ENCODE measurements around the gene FCHSD2. TPM values are rescaled to one million over a fixed set of nuclear protein-coding genes. Genes with fewer than 3 reads are reported as not detected.

FCHSD2 gene
- total RNA-seq, 1 experiment from 2014 or later = 7.1 TPM

DNA sequence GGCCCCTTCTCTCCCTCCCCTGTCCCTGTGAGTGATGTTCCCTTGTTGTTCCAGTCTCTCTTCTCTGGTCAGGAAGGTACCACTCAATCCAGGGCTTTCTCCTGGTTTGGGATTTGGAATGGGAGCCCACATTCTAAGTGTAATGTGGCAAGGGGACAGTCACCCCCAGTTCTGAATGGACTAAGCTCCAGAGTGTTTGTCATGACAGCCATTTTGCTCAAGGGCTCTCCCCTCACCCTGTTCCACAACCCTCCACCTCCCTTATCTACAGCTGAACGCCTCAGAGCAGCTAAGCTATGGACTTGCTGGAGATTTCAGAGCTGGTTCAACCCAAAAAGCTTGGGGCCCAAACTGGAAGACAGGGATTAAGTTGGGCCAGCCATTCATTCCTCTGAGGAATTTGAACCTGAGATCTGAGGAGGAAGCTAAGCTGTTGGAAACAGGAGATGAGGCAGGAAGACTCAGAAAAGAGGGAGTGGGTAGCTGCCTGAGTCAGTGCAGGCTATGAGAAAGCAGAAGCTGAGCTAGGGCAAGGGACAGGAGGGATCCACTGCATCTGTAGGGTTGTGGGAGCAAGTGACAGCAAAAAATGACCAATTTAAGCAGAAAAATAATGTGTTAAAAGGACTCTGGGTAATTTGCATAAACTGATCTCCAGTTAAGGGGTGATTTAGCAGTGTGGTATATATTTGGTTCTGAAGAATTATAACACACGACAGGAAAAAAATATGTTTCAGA is 22.9 kb upstream of the FCHSD2 start:
- Histone ChIP-seq H3K4me3 (ENCODE audit: low read length) (no peak overlapping the region), H3K9ac (ENCODE audit: low read length) (no peak overlapping the region)
- intact Hi-C loops (cut with micrococcal nuclease) = no loop called here

DNA sequence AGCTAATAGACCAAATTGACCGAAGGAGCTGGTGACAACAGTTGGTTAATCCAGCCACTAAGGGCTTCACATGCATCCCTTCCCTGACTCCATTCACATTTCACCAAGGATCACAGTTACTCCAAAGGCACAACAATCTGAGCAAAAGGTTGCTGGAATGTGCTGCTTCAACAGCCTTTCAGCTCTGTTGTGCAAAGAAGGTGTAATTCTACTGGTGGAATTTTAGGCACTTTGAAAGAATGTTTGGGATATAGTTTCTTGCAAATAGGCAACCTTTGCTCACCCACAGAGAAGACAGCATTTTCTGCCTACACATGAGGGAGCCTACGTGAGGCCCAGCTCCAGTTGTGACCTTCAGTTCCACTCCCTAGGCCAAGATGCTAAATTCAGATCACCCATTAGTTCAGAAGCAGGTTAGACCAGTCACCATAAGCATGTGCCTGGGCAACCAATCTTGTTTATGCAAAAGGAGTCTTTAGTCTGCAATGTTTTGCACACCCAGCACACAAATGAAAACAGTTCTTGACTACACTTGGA is 21.6 kb upstream of the FCHSD2 start:
- no peaks in the 10 kb centered on the region for H3K9me2 ChIP-seq (replicated peaks; ENCODE audit: low read length)
- no peaks in the 10 kb centered on the region for H4K20me1 ChIP-seq (ENCODE audit: low read length)
- H3K79me2 ChIP-seq (ENCODE audit: low read length) = no peaks in the 10 kb centered on the region
- no peak overlapping the region for H3K9ac ChIP-seq (ENCODE audit: low read length)
- BruUV-seq (replicated peaks) = no TSS peak
- intact Hi-C loops (cut with micrococcal nuclease) = no loop called here
- no peaks in the 10 kb centered on the region for H3K4me1 ChIP-seq (ENCODE audit: insufficient read depth, low read length)
- DNase-seq = no peak
- H3K4me3 ChIP-seq (ENCODE audit: low read length) = no peak overlapping the region
- H2AFZ ChIP-seq (ENCODE audit: low read length) = no peak overlapping the region
- H3K4me2 ChIP-seq (ENCODE audit: low read length) = no peak overlapping the region
- POLR2A ChIA-PET (ENCODE audit: unreplicated experiment) = no interaction called here
- no peaks in the 10 kb centered on the region for H3K36me3 ChIP-seq (ENCODE audit: low read depth, low read length)
- CTCF ChIA-PET = no interaction called here
- H3K9me3 ChIP-seq (ENCODE audit: low read length) = no peaks in the 10 kb centered on the region
- no peak for ATAC-seq
- no peaks in the 10 kb centered on the region for H3K27me3 ChIP-seq (ENCODE audit: low read length)
- TF ChIP-seq CTCF (conservative IDR thresholded peaks at IDR 0.05; ENCODE audit: low read depth, low read length) (no peak), EZH2 (IDR thresholded peaks at IDR 0.05; ENCODE audit: low read length, unreplicated experiment) (no peak), EZH2phosphoT487 (IDR thresholded peaks at IDR 0.05; ENCODE audit: borderline replicate concordance, low read length) (no peak)
- H3K27ac ChIP-seq (ENCODE audit: low read length) = no peak overlapping the region
- H3F3A ChIP-seq (ENCODE audit: low read length, unreplicated experiment) = no peaks in the 10 kb centered on the region

More for the DNA sequence above, 22.9 kb upstream of the FCHSD2 start:
- Histone ChIP-seq H3K4me1 (ENCODE audit: insufficient read depth, low read length) (no peaks in the 10 kb centered on the region), H2AFZ (ENCODE audit: low read length) (no peak overlapping the region), H3K9me3 (ENCODE audit: low read length) (no peaks in the 10 kb centered on the region), H3K27me3 (ENCODE audit: low read length) (no peaks in the 10 kb centered on the region), H3K27ac (ENCODE audit: low read length) (no peak overlapping the region), H4K20me1 (ENCODE audit: low read length) (no peaks in the 10 kb centered on the region), H3K79me2 (ENCODE audit: low read length) (no peaks in the 10 kb centered on the region), H3K9me2 (replicated peaks; ENCODE audit: low read length) (no peaks in the 10 kb centered on the region), H3K36me3 (ENCODE audit: low read depth, low read length) (no peaks in the 10 kb centered on the region), H3F3A (ENCODE audit: low read length, unreplicated experiment) (no peaks in the 10 kb centered on the region), H3K4me2 (ENCODE audit: low read length) (no peak overlapping the region)
- no peak for TF ChIP-seq CTCF (conservative IDR thresholded peaks at IDR 0.05; ENCODE audit: low read depth, low read length)
- no peak for TF ChIP-seq EZH2phosphoT487 (IDR thresholded peaks at IDR 0.05; ENCODE audit: borderline replicate concordance, low read length)
- TF ChIP-seq EZH2 (IDR thresholded peaks at IDR 0.05; ENCODE audit: low read length, unreplicated experiment) = no peak
- CTCF ChIA-PET = interaction anchor here (0.7 kb wide), 1 partner anchor 23 kb away, joined by 5 read pairs; the partner anchor contains the start of gene FCHSD2
- no peak for DNase-seq
- POLR2A ChIA-PET (ENCODE audit: unreplicated experiment) = no interaction called here
- ATAC-seq = no peak
- no TSS peak for BruUV-seq (replicated peaks)

DNA sequence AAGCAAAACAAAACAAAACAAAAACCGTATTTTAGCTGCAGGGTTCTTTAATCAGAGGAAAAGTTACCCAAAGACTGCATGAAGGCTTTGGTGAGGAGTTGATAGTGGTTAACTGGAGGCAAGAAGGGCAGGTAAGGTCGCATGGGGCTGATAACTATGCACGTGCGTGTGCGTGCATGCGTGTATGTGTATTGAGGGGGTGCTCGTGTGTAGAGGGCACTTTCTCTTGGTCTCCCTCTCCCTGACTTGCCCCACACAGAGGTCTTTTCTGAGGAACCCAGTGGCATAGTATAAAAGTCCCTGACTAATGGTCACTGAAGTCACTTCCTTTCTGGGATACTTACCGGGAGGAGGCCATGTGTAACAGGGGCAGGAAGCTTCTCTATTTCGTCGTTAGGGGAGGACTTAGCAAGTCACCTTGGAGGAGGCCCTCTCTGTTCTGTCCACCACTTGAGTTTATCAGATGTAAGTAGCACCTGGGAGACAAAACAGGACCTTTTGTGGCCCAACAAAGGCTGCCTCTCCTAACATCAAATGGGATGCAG is 20.1 kb upstream of the FCHSD2 start:
- intact Hi-C loops (cut with micrococcal nuclease) = no loop called here
- no peak for TF ChIP-seq CTCF (conservative IDR thresholded peaks at IDR 0.05; ENCODE audit: low read depth, low read length)
- TF ChIP-seq EZH2phosphoT487 (IDR thresholded peaks at IDR 0.05; ENCODE audit: borderline replicate concordance, low read length) = no peak
- TF ChIP-seq EZH2 (IDR thresholded peaks at IDR 0.05; ENCODE audit: low read length, unreplicated experiment) = no peak
- Histone ChIP-seq H3K9ac (ENCODE audit: low read length) (no peak overlapping the region), H3K4me2 (ENCODE audit: low read length) (no peak overlapping the region), H2AFZ (ENCODE audit: low read length) (peak overlapping the region; percentile 20; the same call in 1 of the 2 replicates), H3K27me3 (ENCODE audit: low read length) (no peaks in the 10 kb centered on the region), H3F3A (ENCODE audit: low read length, unreplicated experiment) (no peaks in the 10 kb centered on the region), H3K79me2 (ENCODE audit: low read length) (no peaks in the 10 kb centered on the region), H3K27ac (ENCODE audit: low read length) (no peak overlapping the region), H4K20me1 (ENCODE audit: low read length) (no peaks in the 10 kb centered on the region), H3K4me3 (ENCODE audit: low read length) (no peak overlapping the region), H3K9me2 (replicated peaks; ENCODE audit: low read length) (no peaks in the 10 kb centered on the region), H3K36me3 (ENCODE audit: low read depth, low read length) (no peaks in the 10 kb centered on the region), H3K4me1 (ENCODE audit: insufficient read depth, low read length) (no peaks in the 10 kb centered on the region), H3K9me3 (ENCODE audit: low read length) (no peaks in the 10 kb centered on the region)
- ChIA-PET POLR2A (ENCODE audit: unreplicated experiment) (no interaction called here), CTCF (no interaction called here)
- DNase-seq (no peak), ATAC-seq (no peak)
- BruUV-seq (replicated peaks) = no TSS peak
